HepG2 (cell line): ENCODE results near the gene PET100. TPM values are rescaled to one million over a fixed set of nuclear protein-coding genes. Genes with fewer than 3 reads are reported as not detected.

ENCODE experiments used
- BHLHE40 ChIP-seq: IDR thresholded peaks from 2 replicates; pipeline ENCODE4 v1.6.1; 2011; ENCODE audit warnings: low read length, improper control_type of control experiment
- BRCA1 ChIP-seq: sonication (generic); formaldehyde crosslinking; IDR thresholded peaks from 2 replicates; pipeline ENCODE4 v1.4.0; 2020; ENCODE audit warnings: missing genetic modification reagents
- E2F1 ChIP-seq: sonication (generic); formaldehyde crosslinking; IDR thresholded peaks from 2 replicates; pipeline ENCODE4 v1.5.0; 2020; ENCODE audit warnings: missing genetic modification reagents
- HIVEP1 ChIP-seq: sonication (generic); formaldehyde crosslinking; IDR thresholded peaks from 2 replicates; pipeline ENCODE4 v1.4.0; 2020; ENCODE audit warnings: mild to moderate bottlenecking, missing genetic modification reagents
- HNRNPL ChIP-seq: fragments of 200-400 bp; formaldehyde crosslinking; IDR thresholded peaks from 2 replicates; pipeline ENCODE4 v1.6.1; 2017; ENCODE audit warnings: mild to moderate bottlenecking, low read depth, low read length
- KMT2A ChIP-seq: sonication (generic); formaldehyde crosslinking; IDR thresholded peaks from 2 replicates; pipeline ENCODE4 v1.4.0; 2020; ENCODE audit warnings: missing genetic modification reagents
- MYC ChIP-seq: sonication (generic); formaldehyde crosslinking; IDR thresholded peaks from 2 replicates; pipeline ENCODE4 v1.9.0; 2021; ENCODE audit warnings: missing genetic modification reagents, borderline replicate concordance
- SNRNP70 ChIP-seq: fragments of 200-400 bp; formaldehyde crosslinking; IDR thresholded peaks from 2 replicates; pipeline ENCODE4 v1.6.1; 2017; ENCODE audit warnings: mild to moderate bottlenecking, low read depth, low read length, moderate library complexity
- SP5 ChIP-seq: IDR thresholded peaks from 2 replicates; pipeline ENCODE4 v1.6.1; 2016; ENCODE audit warnings: low read depth, borderline replicate concordance
- STAT5B ChIP-seq: sonication (generic); formaldehyde crosslinking; IDR thresholded peaks from 2 replicates; pipeline ENCODE4 v1.4.0; 2020; ENCODE audit warnings: missing genetic modification reagents
- ZFP37 ChIP-seq: sonication (generic); formaldehyde crosslinking; IDR thresholded peaks from 2 replicates; pipeline ENCODE4 v1.4.0; 2020; ENCODE audit warnings: missing genetic modification reagents, borderline replicate concordance
- ZKSCAN8 ChIP-seq: IDR thresholded peaks from 2 replicates; pipeline ENCODE4 v1.6.1; 2016; ENCODE audit warnings: borderline replicate concordance, missing genetic modification reagents, missing compliant biosample characterization
- ZNF20 ChIP-seq: sonication (generic); formaldehyde crosslinking; IDR thresholded peaks from 2 replicates; pipeline ENCODE4 v1.4.0; 2020; ENCODE audit warnings: mild to moderate bottlenecking, moderate library complexity, missing genetic modification reagents
- ZNF276 ChIP-seq: sonication (generic); formaldehyde crosslinking; IDR thresholded peaks from 2 replicates; pipeline ENCODE4 v1.4.0; 2020; ENCODE audit warnings: mild to moderate bottlenecking, low read depth, missing genetic modification reagents
- ZNF335 ChIP-seq: sonication (generic); formaldehyde crosslinking; IDR thresholded peaks from 2 replicates; pipeline ENCODE4 v1.4.0; 2020; ENCODE audit warnings: missing genetic modification reagents
- ZNF547 ChIP-seq: sonication (generic); formaldehyde crosslinking; IDR thresholded peaks from 2 replicates; pipeline ENCODE4 v1.5.1; 2020; ENCODE audit warnings: mild to moderate bottlenecking, missing genetic modification reagents
- ZSCAN12 ChIP-seq: sonication (generic); formaldehyde crosslinking; IDR thresholded peaks from 2 replicates; pipeline ENCODE4 v1.9.0; 2021; ENCODE audit warnings: mild to moderate bottlenecking, missing genetic modification reagents
- polyA plus RNA-seq, 8 experiments: library from polyadenylated mRNA; depleted of rRNA in 3 of 8; stranded (reverse) in 7 of 8; unstranded in 1 of 8; fragments of >200 nt; fragmentation: Illumina TruSeq in 4 of 8; extraction: Trizol in 4 of 8; gene quantifications; 2 replicates each; pipeline versions ENCODE4 v1.2.1 to v1.2.3, GENCODE V29; 2011 to 2016; ENCODE audit warnings: low read depth in 4 of 8, missing spikeins in 1 of 8, mixed read lengths in 1 of 8; ENCODE audit not compliant: insufficient read depth in 1 of 8
- total RNA-seq, 5 experiments: library from RNA; depleted of rRNA; stranded (reverse); fragments of >200 nt; fragmentation: Illumina TruSeq; extraction: Trizol; gene quantifications; 2 replicates each; pipeline ENCODE4 v1.2.3, GENCODE V29; 2016; ENCODE audit warnings: low read depth in 1 of 5
- TF ChIP-seq, protein P1 (sequence below), 2 experiments: fragments of 450-650 bp in 1 of 2; sonication (generic) in 1 of 2; formaldehyde crosslinking in 1 of 2; IDR thresholded peaks; 2 replicates each; pipeline versions ENCODE4 v1.6.1 to v1.8.0; 2016 to 2022; ENCODE audit warnings: antibody characterized with exemption in 1 of 2, mild to moderate bottlenecking in 1 of 2, missing genetic modification reagents in 1 of 2

Gene PET100
- total and polyA plus RNA-seq, 2 of the 13 experiments (the other 11 are each of a cell fraction or from before 2014, with no cell fraction given) = 22.3 to 66.5 TPM

- TF ChIP-seq E2F1 (CRISPR knock-in tag) (no peak; the same call in 1 of the 2 replicates), STAT5B (CRISPR knock-in tag) (no peak), ZSCAN12 (no peak), SNRNP70 (no peak), HNRNPL (no peak), BHLHE40 (peak; percentile 60; the same call in 1 of the 2 replicates), MYC (CRISPR knock-in tag) (no peak), HIVEP1 (CRISPR knock-in tag) (no peak; the same call in 1 of the 2 replicates), KMT2A (CRISPR knock-in tag) (no peak; the same call in 1 of the 2 replicates), SP5 (CRISPR knock-in tag) (peak; percentile 89), ZNF276 (CRISPR knock-in tag) (no peak), ZKSCAN8 (CRISPR knock-in tag) (peak; percentile 63; the same call in 1 of the 2 replicates), ZNF20 (CRISPR knock-in tag) (no peak), ZNF335 (CRISPR knock-in tag) (peak; percentile 74; the same call in 1 of the 2 replicates), ZFP37 (CRISPR knock-in tag) (no peak), ZNF547 (CRISPR knock-in tag) (no peak), BRCA1 (CRISPR knock-in tag) (no peak)
- TF ChIP-seq, protein P1, sequence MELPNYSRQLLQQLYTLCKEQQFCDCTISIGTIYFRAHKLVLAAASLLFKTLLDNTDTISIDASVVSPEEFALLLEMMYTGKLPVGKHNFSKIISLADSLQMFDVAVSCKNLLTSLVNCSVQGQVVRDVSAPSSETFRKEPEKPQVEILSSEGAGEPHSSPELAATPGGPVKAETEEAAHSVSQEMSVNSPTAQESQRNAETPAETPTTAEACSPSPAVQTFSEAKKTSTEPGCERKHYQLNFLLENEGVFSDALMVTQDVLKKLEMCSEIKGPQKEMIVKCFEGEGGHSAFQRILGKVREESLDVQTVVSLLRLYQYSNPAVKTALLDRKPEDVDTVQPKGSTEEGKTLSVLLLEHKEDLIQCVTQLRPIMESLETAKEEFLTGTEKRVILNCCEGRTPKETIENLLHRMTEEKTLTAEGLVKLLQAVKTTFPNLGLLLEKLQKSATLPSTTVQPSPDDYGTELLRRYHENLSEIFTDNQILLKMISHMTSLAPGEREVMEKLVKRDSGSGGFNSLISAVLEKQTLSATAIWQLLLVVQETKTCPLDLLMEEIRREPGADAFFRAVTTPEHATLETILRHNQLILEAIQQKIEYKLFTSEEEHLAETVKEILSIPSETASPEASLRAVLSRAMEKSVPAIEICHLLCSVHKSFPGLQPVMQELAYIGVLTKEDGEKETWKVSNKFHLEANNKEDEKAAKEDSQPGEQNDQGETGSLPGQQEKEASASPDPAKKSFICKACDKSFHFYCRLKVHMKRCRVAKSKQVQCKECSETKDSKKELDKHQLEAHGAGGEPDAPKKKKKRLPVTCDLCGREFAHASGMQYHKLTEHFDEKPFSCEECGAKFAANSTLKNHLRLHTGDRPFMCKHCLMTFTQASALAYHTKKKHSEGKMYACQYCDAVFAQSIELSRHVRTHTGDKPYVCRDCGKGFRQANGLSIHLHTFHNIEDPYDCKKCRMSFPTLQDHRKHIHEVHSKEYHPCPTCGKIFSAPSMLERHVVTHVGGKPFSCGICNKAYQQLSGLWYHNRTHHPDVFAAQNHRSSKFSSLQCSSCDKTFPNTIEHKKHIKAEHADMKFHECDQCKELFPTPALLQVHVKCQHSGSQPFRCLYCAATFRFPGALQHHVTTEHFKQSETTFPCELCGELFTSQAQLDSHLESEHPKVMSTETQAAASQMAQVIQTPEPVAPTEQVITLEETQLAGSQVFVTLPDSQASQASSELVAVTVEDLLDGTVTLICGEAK (IDR thresholded peaks at IDR 0.05) = no peak
- TF ChIP-seq, protein P1 (CRISPR knock-in tag; IDR thresholded peaks at IDR 0.05) = peak; percentile 67; the same call in 1 of the 2 replicates
These were observed 22.6 kb downstream of the PET100 start (continued) for GRCh38 chr19:7652061-7652641.
